ENCODE results near the gene CAV2. TPM values are rescaled to one million over a fixed set of nuclear protein-coding genes. Genes with fewer than 3 reads are reported as not detected.

Gene CAV2
- total and polyA plus RNA-seq, 9 of the 15 experiments (the other 6 are each of a cell fraction or from before 2014, with no cell fraction given), result 16.1 to 137 (median 38.3) TPM

DNA sequence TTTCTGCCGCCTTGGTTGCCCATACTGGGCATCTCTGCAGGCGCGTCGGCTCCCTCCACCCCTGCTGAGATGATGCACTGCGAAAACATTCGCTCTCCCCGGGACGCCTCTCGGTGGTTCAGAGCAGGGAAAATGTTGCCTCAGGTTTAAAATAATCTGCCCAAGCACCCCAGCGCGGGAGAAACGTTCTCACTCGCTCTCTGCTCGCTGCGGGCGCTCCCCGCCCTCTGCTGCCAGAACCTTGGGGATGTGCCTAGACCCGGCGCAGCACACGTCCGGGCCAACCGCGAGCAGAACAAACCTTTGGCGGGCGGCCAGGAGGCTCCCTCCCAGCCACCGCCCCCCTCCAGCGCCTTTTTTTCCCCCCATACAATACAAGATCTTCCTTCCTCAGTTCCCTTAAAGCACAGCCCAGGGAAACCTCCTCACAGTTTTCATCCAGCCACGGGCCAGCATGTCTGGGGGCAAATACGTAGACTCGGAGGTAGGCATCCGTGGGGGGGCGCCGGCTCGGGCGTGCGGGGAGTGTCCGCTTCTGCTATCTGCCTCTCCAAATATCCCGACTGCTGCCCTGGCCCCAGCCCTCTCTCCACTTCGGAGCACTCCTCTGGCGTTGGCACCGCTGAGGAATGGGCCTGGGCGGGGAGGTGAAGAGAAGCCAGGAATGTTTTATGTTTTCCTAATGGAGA lies 25.2 kb downstream of the CAV2 start, which contains the start of gene CAV1 (continued):
- TF ChIP-seq, protein P1, sequence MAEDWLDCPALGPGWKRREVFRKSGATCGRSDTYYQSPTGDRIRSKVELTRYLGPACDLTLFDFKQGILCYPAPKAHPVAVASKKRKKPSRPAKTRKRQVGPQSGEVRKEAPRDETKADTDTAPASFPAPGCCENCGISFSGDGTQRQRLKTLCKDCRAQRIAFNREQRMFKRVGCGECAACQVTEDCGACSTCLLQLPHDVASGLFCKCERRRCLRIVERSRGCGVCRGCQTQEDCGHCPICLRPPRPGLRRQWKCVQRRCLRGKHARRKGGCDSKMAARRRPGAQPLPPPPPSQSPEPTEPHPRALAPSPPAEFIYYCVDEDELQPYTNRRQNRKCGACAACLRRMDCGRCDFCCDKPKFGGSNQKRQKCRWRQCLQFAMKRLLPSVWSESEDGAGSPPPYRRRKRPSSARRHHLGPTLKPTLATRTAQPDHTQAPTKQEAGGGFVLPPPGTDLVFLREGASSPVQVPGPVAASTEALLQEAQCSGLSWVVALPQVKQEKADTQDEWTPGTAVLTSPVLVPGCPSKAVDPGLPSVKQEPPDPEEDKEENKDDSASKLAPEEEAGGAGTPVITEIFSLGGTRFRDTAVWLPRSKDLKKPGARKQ (CRISPR knock-in tag; IDR thresholded peaks at IDR 0.05), result no peak
- TF ChIP-seq NR1H2 (CRISPR knock-in tag; IDR thresholded peaks at IDR 0.05) (no peak), PML (IDR thresholded peaks at IDR 0.05; ENCODE audit: low read length) (no peak), U2AF2 (optimal IDR thresholded peaks at IDR 0.05; ENCODE audit: low read depth, low read length) (no peak), BHLHE40 (IDR thresholded peaks at IDR 0.05; ENCODE audit: low read length) (peak; percentile 16; the same call in 1 of the 2 replicates), ZNF384 (IDR thresholded peaks at IDR 0.05; ENCODE audit: low read depth, low read length) (no peak), CREM (IDR thresholded peaks at IDR 0.05; ENCODE audit: low read depth) (no peak), HIVEP1 (CRISPR knock-in tag; IDR thresholded peaks at IDR 0.05) (no peak), HDAC1 (IDR thresholded peaks at IDR 0.05) (no peak), KLF16 (IDR thresholded peaks at IDR 0.05) (no peak), SMC3 (conservative IDR thresholded peaks at IDR 0.05; ENCODE audit: insufficient read depth, low read depth, low read length) (peak; percentile 20; the same call in 1 of the 2 replicates), ZC3H8 (IDR thresholded peaks at IDR 0.05) (no peak), ZNF175 (CRISPR knock-in tag; IDR thresholded peaks at IDR 0.05; ENCODE audit: low read depth) (no peak), SMARCA4 (IDR thresholded peaks at IDR 0.05) (no peak), SOX6 (IDR thresholded peaks at IDR 0.05) (no peak), CXXC5 (CRISPR knock-in tag; IDR thresholded peaks at IDR 0.05) (peak; percentile 51; the same call in 1 of the 2 replicates), ASH1L (IDR thresholded peaks at IDR 0.05; ENCODE audit: borderline replicate concordance, low read depth, partially characterized antibody) (no peak), ZNF644 (tag; IDR thresholded peaks at IDR 0.05; ENCODE audit: low read depth) (no peak), ZNF197 (CRISPR knock-in tag; IDR thresholded peaks at IDR 0.05; ENCODE audit: low read depth) (no peak), EGR1 (conservative IDR thresholded peaks at IDR 0.05) (no peak), PCBP1 (IDR thresholded peaks at IDR 0.05; ENCODE audit: low read depth, low read length, poor library complexity, severe bottlenecking) (no peak), LCOR (CRISPR knock-in tag; IDR thresholded peaks at IDR 0.05) (no peak; the same call in 1 of the 2 replicates), PTTG1 (tag; IDR thresholded peaks at IDR 0.05; ENCODE audit: low read depth) (no peak)
- TF ChIP-seq, protein P2, sequence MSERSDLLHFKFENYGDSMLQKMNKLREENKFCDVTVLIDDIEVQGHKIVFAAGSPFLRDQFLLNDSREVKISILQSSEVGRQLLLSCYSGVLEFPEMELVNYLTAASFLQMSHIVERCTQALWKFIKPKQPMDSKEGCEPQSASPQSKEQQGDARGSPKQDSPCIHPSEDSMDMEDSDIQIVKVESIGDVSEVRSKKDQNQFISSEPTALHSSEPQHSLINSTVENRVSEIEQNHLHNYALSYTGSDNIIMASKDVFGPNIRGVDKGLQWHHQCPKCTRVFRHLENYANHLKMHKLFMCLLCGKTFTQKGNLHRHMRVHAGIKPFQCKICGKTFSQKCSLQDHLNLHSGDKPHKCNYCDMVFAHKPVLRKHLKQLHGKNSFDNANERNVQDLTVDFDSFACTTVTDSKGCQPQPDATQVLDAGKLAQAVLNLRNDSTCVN (CRISPR knock-in tag; IDR thresholded peaks at IDR 0.05), result no peak

All from K562 (cell line).